ENCODE results near the gene KIAA0232.

KIAA0232 gene, protein sequence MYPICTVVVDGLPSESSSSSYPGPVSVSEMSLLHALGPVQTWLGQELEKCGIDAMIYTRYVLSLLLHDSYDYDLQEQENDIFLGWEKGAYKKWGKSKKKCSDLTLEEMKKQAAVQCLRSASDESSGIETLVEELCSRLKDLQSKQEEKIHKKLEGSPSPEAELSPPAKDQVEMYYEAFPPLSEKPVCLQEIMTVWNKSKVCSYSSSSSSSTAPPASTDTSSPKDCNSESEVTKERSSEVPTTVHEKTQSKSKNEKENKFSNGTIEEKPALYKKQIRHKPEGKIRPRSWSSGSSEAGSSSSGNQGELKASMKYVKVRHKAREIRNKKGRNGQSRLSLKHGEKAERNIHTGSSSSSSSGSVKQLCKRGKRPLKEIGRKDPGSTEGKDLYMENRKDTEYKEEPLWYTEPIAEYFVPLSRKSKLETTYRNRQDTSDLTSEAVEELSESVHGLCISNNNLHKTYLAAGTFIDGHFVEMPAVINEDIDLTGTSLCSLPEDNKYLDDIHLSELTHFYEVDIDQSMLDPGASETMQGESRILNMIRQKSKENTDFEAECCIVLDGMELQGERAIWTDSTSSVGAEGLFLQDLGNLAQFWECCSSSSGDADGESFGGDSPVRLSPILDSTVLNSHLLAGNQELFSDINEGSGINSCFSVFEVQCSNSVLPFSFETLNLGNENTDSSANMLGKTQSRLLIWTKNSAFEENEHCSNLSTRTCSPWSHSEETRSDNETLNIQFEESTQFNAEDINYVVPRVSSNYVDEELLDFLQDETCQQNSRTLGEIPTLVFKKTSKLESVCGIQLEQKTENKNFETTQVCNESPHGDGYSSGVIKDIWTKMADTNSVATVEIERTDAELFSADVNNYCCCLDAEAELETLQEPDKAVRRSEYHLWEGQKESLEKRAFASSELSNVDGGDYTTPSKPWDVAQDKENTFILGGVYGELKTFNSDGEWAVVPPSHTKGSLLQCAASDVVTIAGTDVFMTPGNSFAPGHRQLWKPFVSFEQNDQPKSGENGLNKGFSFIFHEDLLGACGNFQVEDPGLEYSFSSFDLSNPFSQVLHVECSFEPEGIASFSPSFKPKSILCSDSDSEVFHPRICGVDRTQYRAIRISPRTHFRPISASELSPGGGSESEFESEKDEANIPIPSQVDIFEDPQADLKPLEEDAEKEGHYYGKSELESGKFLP (N-terminal part only)

DNA sequence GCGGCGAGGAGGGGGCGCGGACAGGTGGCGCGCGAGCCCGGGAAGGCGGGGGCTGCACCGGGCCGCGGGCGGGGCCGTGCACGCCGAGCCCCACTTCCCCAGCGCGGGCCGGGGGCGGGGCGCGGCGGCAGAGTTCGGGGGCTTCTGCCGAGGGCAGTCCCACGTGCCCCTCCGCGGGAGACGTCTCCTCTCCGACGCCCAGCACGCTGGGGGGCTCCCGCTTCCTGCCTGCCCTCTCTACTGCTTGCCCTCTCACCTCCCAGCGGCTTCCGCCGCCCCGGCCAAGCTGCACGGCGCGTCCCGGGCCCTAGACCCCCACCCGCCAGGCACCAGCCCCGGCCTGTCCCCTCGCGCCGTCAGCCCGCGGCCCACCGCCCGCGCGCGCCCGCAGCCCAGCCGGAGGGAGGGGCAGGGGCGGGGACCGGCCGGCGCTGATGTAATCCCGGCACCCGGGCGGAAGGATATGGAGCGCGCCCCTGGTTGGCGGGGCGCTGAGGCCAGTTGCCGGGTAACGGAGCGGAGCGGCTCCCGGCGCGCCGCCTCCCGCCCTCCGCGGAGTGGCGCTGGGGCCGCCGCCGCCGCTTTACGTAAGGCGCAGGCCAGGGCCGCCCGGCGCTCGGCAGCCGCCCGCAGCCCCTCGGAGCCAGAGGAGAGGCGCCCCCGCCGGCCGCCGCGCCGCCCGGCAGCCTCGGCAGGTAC lies at the start of gene KIAA0232:
TSS of gene KIAA0232 (plus strand) at position 581 of the 699 bp plus-strand sequence. CDS start 41,727 bp downstream, outside the sequence.
- DNase-seq = peak; percentile 88 to 93

GRCh38 chr4:6733358-6734164 lies 49.0 kb upstream of the KIAA0232 start:
- no peak for DNase-seq

- DNase-seq = no peak
These were observed 48.3 kb upstream of the KIAA0232 start for GRCh38 chr4:6734165-6734786.

DNA sequence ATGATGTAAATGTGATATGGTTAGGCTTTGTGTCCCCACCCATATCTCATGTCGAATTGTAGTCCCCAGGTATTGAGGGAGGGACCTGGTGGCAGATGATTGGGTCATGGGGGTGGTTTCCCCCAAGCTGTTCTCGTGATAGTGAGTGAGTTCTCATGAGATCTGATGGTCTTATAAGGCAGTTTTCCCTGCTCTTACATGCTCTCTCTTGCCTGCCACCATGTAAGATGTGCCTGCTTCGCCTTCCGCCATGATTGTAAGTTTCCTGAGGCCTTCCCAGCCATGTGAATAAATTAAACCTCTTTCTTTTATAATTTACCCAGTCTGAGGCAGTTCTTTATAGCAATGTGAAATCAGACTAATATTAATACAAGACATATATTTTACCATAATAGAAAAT lies 42.6 kb upstream of the KIAA0232 start:
- DNase-seq = no peak

- no peak for DNase-seq
These were observed 42.2 kb upstream of the KIAA0232 start for GRCh38 chr4:6740347-6740746.

GRCh38 chr4:6742507-6742906 lies 40.0 kb upstream of the KIAA0232 start:
- no peak for DNase-seq

DNA sequence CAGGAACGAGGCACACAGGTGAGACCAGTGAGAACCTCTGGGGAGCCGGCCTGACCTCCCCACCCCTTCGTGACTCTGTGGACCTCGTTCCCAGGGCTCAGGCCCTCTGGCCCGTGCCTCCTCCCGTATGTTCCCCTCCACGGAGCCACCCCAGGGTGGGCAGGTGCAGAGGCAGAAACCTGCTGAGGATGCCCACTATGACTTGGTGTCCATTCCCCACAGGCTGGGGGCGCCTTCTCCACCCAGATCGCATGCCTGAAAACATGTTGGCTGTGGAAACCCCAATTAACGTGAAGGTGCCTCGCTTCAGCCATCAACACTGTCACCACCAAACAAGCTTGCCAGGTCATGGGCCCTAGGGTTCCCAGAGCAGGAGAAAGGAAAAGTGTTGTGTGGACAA lies 39.5 kb upstream of the KIAA0232 start:
- no peak for DNase-seq

DNA sequence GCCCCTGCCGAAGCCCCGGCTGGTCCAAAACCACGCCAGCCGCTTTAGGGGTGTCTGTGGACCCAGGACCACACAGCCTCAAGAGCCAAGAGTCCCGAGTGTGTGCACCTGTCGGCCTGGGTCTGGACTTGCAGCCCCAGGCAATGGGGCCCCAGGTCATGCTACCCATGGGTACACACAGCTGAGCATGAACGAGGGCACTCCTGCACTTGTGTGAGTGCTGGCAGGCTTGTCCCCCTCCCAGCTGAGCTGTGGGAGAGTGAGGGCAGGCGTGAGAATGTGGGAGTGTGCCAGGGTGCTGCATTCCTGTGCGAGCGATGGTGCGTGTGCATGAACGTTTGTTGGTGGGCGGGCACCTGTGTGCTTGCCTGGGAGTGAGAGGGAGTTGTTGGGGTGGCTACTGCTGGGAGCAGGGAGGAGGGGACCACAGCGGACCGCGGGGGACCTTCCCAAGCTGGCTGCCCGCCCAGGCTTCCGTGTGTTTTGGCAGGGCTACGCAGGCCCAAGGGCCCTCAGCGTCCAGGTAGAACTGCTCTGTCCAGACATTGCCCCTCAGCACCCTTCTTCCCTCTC lies 35.7 kb upstream of the KIAA0232 start:
- no peak for DNase-seq

- no peak for DNase-seq
These were observed 35.1 kb upstream of the KIAA0232 start for GRCh38 chr4:6747294-6748051.

DNA sequence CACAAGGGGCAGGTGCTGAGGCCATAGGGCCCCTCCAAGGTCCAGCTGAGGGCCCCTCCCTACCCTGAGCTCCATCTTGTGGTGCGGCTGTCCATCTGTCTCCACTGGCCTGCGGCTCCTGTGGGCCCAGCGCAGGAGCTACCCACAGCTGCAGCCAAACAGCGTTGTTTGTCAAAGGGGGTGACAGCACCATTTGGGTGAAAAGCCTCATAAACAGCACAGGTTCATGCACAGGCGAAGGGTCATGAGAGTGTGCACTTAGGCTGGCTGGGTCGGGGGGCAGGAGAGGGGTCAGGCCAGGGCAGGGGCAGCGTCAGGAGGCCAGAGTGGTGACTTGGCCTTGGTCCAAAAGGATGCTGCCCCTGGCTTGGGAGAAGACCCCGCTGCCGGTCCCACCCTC lies 34.2 kb upstream of the KIAA0232 start:
- no peak for DNase-seq

GRCh38 chr4:6749340-6750171 lies 33.0 kb upstream of the KIAA0232 start:
- no peak for DNase-seq

- DNase-seq = no peak
These were observed 32.0 kb upstream of the KIAA0232 start for GRCh38 chr4:6750286-6751221.

DNA sequence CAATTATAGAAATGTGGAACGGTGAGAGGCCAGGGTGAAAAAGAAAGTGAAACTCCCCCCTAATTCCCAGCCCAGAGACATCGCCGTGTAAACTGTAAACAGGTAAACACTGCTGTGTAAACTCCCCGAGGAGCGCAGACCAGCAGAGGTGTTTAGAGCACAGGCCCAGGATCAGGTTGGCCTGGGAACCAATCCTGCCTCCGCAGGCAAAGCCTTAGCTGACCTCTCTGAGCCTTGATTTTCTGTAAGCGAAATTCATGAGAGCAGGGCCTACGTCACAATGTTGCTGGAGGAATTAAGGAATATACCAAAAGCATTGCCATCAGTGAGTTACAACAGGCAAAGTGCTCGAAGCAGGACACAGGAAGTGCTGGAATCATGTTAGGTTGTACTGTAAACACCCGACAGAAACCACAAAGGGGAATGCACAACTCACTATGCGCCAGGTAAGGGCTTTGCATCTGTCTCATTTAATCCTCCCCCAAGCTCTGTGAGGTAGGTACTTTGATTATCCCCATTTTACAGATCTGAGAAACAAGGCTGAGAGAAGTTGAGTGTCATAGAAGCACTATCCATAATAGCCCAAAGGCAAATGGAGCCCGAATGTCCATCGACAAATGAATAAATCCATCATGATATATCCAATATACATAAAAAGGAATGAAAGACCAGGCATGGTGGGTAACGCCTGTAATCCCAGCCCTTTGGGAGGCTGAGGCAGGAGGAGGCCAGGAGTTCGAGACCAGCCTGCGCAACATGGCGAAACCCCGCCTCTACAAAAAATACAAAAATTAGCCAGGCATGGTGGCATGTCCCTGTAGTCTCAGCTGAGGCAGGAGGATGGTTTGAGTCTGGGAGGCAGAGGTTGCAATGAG lies 30.7 kb upstream of the KIAA0232 start:
- no peak for DNase-seq

DNA sequence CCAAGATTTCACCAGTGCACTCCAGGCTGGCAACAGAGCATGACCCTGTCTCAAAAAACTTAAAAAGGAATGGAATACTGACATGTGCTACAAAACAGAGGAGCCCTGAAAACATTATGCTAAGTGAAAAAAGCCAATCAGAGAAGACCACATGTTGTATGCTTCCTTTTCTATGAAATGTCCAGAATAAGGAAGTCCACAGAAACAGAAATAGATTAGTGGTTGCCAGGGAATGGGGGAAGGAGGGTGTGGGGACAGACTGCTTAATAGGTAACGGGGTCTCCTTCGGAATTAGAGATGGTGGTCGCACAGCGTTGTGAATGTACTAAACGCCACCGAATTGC lies 30.1 kb upstream of the KIAA0232 start:
- no peak for DNase-seq

DNA sequence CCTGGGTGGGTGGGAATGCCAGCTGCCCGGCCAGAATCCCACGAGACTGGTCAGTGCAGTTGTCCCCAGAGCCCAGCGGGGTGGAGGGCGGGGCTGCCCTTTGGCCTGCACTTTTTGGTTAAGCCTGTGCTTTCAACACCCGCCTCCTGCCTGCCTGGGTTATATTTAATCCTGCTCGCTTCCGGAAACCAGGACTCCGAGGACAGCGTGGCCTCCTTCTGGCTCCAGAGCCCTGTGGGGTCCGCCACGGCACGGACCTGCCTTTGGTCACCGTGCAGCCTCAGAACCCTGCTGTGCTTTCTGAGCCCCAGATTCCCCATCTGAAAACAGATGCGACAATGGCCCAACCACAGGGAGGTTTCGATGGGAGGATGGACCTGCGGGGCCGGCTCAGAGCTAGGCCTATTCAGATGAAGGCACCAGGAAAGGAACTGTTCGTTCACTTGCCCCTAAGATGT lies 29.4 kb upstream of the KIAA0232 start:
- no peak for DNase-seq

GRCh38 chr4:6753891-6754290 lies 28.6 kb upstream of the KIAA0232 start:
- DNase-seq = no peak
